GM20000 (cell line): ENCODE measurements around the gene GP1BB.

Source experiments
- DNase-seq: peaks from one replicate; pipeline ENCODE4 v3.0.0; 2012; ENCODE audit warnings: low spot score
- CTCF ChIP-seq: IDR thresholded peaks from 2 replicates; pipeline ENCODE4 v1.5.1; 2012; ENCODE audit warnings: mild to moderate bottlenecking, control low read depth; ENCODE audit errors: extremely low read depth, missing control alignments

GP1BB gene

GRCh38 chr22:19688301-19689290 is 34.7 kb upstream of the GP1BB start:
- no peak for TF ChIP-seq CTCF
- no peak for DNase-seq

- DNase-seq = no peak
- no peak for TF ChIP-seq CTCF
Measured at GRCh38 chr22:19689408-19689807, 33.9 kb upstream of the GP1BB start.

GRCh38 chr22:19691007-19691720 is 32.2 kb upstream of the GP1BB start:
- no peak for TF ChIP-seq CTCF
- DNase-seq = no peak

GRCh38 chr22:19691721-19692341 is 31.5 kb upstream of the GP1BB start:
- no peak for DNase-seq
- TF ChIP-seq CTCF = no peak

- no peak for DNase-seq
- TF ChIP-seq CTCF = no peak
Measured at GRCh38 chr22:19693581-19693980, 29.8 kb upstream of the GP1BB start.

GRCh38 chr22:19693981-19694670 is 29.2 kb upstream of the GP1BB start:
- no peak for TF ChIP-seq CTCF
- no peak for DNase-seq
